ENCODE measurements around the gene ZNF281.

The ZNF281 gene

DNA sequence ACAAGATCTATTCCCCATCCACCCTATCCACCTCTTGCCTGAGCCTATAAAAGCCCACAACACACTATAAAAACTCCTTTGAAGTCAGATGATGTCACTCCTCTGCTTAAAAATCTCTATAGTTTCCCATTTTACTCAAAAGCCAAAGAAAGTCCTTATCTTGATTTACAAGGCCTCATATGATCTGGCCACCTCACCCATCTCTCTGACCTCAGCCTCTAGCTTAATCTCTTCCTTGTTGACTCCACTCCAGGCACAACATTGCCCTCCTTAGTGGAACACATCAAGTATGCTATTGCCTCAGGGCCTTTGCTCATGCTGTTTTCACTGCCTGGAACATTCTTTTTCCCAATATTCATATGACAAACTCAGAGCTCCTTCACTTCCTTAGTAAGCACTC lies 33.3 kb downstream of the ZNF281 start:
- no peak overlapping the region for H3K27ac ChIP-seq
- no peak for DNase-seq (ENCODE audit: low read depth, low spot score)
- no peak for TF ChIP-seq EZH2 (IDR thresholded peaks at IDR 0.05)
- TF ChIP-seq FOXP2 (optimal IDR thresholded peaks at IDR 0.05; ENCODE audit: control extremely low read depth, extremely low read length, insufficient read depth): no peak
- no peak for TF ChIP-seq POLR2AphosphoS5 (IDR thresholded peaks at IDR 0.05; ENCODE audit: borderline replicate concordance, low read depth, low read length)
- no peak overlapping the region for H3K9ac ChIP-seq (ENCODE audit: insufficient read length)
- no peaks in the 10 kb centered on the region for H3K36me3 ChIP-seq (ENCODE audit: insufficient read depth, low read length)
- no peaks in the 10 kb centered on the region for H3K9me3 ChIP-seq (ENCODE audit: low read depth, low read length)
- H3K4me3 ChIP-seq: no peak overlapping the region

DNA sequence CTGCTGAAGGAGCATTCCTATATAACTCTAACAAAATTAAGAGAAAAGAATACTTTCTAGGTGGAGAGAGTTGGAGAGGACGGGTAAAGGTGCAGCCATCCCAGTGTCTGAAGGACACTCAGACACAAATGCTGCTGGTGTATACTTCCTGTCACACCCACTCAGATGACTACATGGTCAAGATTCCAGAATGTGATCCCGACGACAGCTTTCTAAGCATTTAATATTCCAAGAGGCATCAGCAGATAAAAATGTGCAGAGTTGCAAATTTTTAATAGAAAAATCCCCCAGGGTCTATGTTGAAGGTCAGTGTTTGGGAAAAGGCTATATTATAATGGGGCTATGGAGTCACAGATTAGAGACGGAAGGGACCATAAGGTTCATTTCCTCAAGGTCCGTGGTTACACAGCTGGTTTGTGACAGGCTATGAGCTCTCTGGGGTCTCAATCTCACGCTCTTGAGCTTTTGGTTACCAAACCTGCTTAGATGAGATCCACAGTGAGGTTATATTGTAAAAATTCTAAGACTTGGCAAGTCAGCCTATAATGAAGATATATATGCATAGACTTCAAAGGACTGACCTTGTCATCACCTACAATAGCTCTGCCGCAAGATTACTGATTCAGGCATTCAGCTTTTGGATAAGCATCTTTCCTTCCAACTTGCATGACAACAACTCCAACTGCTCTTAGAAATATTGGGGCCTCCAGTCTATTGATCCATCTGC lies 35.1 kb downstream of the ZNF281 start:
- no peak for TF ChIP-seq EZH2 (IDR thresholded peaks at IDR 0.05)
- no peak for TF ChIP-seq FOXP2 (optimal IDR thresholded peaks at IDR 0.05; ENCODE audit: control extremely low read depth, extremely low read length, insufficient read depth)
- no peak overlapping the region for H3K9ac ChIP-seq (ENCODE audit: insufficient read length)

DNA sequence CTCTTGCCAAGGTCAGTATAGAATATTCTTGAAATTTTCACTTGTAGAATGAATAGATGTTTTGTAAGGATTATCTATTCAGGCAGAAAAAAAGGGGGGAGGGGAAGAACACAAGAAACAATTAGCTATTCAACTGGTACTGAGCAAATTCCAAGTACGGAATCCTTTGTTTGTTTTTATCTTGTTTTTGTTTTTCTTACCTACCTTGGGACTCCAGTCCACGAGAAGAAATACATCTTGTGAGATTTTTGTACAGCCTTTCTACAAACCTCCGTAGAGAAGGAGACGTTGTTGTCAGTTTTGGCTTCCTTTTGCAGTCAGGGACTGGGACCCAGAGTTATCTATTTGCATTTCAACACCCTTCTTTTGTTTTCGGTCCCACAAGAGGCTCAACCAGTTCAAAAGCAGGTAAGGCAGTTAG lies 36.0 kb downstream of the ZNF281 start:
- H3K27ac ChIP-seq: no peak overlapping the region
- H3K9me3 ChIP-seq (ENCODE audit: low read depth, low read length): no peaks in the 10 kb centered on the region
- no peak for DNase-seq (ENCODE audit: low read depth, low spot score)
- no peak for TF ChIP-seq FOXP2 (optimal IDR thresholded peaks at IDR 0.05; ENCODE audit: control extremely low read depth, extremely low read length, insufficient read depth)
- no peak for TF ChIP-seq EZH2 (IDR thresholded peaks at IDR 0.05)
- TF ChIP-seq POLR2AphosphoS5 (IDR thresholded peaks at IDR 0.05; ENCODE audit: borderline replicate concordance, low read depth, low read length): no peak
- H3K4me3 ChIP-seq: no peak overlapping the region
- no peak overlapping the region for H3K9ac ChIP-seq (ENCODE audit: insufficient read length)
- no peaks in the 10 kb centered on the region for H3K36me3 ChIP-seq (ENCODE audit: insufficient read depth, low read length)

More for the DNA sequence above, 35.1 kb downstream of the ZNF281 start:
- no peak for DNase-seq (ENCODE audit: low read depth, low spot score)
- no peak overlapping the region for H3K4me3 ChIP-seq
- H3K9me3 ChIP-seq (ENCODE audit: low read depth, low read length): no peaks in the 10 kb centered on the region
- H3K36me3 ChIP-seq (ENCODE audit: insufficient read depth, low read length): no peaks in the 10 kb centered on the region
- H3K27ac ChIP-seq: no peak overlapping the region

DNA sequence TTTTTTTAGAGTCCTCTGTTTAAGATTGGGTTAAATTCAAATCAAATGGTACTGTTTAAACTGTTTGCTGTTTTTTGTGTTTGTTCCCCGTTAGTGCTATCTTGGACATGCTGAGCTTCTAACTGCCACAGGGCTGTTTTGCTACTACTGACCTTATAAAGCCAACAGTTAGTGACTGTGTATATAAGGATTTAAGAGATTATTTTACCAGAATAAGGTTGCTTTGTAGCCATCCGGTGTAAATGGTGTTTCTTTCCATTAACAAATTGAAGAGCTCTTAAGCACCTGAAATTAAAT lies 37.0 kb downstream of the ZNF281 start:
- H3K4me3 ChIP-seq: no peak overlapping the region
- H3K27ac ChIP-seq: no peak overlapping the region
- no peaks in the 10 kb centered on the region for H3K36me3 ChIP-seq (ENCODE audit: insufficient read depth, low read length)
- H3K9me3 ChIP-seq (ENCODE audit: low read depth, low read length): no peaks in the 10 kb centered on the region
- TF ChIP-seq POLR2AphosphoS5 (IDR thresholded peaks at IDR 0.05; ENCODE audit: borderline replicate concordance, low read depth, low read length) (no peak), EZH2 (IDR thresholded peaks at IDR 0.05) (no peak), FOXP2 (optimal IDR thresholded peaks at IDR 0.05; ENCODE audit: control extremely low read depth, extremely low read length, insufficient read depth) (no peak)
- H3K9ac ChIP-seq (ENCODE audit: insufficient read length): no peak overlapping the region
- no peak for DNase-seq (ENCODE audit: low read depth, low spot score)

DNA sequence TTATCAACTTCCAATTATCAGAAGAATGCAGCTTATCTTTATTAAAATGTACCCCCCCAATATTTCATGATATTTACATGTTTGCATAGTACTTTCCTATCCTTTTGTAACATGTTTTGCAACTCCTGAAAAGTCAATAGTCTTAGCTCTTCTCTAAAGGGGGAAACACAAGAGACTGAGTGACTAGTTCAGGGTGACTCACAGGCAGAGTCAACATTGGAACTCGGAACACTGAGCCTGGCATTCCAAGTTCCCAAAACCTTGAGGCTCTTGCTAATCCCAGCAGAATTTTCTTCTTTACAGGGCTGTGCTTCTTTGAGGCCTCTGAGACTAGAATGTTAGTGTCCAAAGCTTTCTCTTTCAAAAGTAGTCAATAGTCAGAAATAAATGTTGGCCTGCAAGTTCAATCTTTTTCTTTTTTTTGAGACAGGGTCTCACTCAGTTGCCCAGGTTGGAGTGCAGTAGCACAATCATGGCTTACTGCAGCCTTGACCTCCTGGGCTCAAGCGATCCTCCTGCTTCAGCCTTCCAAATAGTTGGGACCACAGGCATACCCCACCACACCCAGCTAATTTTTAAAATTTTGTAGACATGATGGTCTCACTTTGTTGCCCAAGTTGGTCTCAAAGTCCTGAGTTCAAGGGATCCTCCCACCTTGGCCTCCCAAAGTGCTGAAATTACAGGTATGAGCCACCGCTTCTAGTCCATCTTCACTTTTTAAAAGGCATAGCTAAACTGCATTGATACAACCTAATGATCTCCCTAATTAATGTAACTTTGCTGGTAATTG lies 37.5 kb downstream of the ZNF281 start:
- DNase-seq (ENCODE audit: low read depth, low spot score): no peak
- Histone ChIP-seq H3K27ac (no peak overlapping the region), H3K9ac (ENCODE audit: insufficient read length) (no peak overlapping the region), H3K4me3 (no peak overlapping the region), H3K36me3 (ENCODE audit: insufficient read depth, low read length) (no peaks in the 10 kb centered on the region), H3K9me3 (ENCODE audit: low read depth, low read length) (no peaks in the 10 kb centered on the region)
- TF ChIP-seq EZH2 (IDR thresholded peaks at IDR 0.05) (no peak), FOXP2 (optimal IDR thresholded peaks at IDR 0.05; ENCODE audit: control extremely low read depth, extremely low read length, insufficient read depth) (no peak), POLR2AphosphoS5 (IDR thresholded peaks at IDR 0.05; ENCODE audit: borderline replicate concordance, low read depth, low read length) (no peak)

DNA sequence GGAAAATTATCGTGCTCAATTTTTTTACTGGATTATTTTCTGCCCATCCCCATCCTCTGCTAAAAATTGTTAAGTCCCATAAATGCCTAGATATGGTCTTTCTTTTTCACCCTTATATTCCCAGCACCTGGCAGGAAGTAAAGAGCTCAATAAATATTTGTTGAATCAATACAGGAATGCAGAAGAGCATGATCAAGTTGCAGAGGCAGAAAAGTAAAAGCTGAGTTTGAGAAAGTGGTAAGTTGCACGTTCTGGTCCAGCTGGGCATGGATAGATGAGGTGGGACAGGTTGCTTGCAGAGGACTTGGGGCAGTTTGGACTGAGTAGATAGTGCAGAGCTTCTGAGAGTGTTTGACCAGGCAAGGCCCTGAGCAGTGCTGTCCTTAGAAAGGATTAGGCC lies 40.1 kb downstream of the ZNF281 start:
- Histone ChIP-seq H3K9ac (ENCODE audit: insufficient read length) (no peak overlapping the region), H3K36me3 (ENCODE audit: insufficient read depth, low read length) (no peaks in the 10 kb centered on the region), H3K9me3 (ENCODE audit: low read depth, low read length) (no peaks in the 10 kb centered on the region), H3K27ac (no peak overlapping the region), H3K4me3 (no peak overlapping the region)
- DNase-seq (ENCODE audit: low read depth, low spot score): no peak
- TF ChIP-seq FOXP2 (optimal IDR thresholded peaks at IDR 0.05; ENCODE audit: control extremely low read depth, extremely low read length, insufficient read depth): no peak
- TF ChIP-seq POLR2AphosphoS5 (IDR thresholded peaks at IDR 0.05; ENCODE audit: borderline replicate concordance, low read depth, low read length): no peak
- TF ChIP-seq EZH2 (IDR thresholded peaks at IDR 0.05): no peak

DNA sequence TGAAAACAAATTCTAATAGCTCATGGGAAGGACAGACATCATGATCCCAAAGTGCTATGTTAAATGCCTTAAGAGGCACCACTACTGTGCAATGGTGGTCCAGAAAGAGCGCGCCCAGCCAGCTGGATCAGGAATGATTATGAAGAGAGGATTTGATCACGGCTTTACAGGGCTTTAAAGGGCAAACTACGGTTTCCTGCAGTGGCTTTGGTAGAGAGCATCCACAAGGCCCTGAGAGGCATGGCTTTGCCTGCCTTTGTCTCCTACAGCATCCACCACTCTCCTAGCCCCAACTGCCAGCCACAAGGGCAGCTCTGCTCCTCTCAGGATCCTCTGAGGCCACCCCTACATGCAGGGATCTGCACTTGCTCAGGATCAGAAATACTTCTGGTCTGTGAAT lies 40.7 kb downstream of the ZNF281 start:
- Histone ChIP-seq H3K9me3 (ENCODE audit: low read depth, low read length) (no peaks in the 10 kb centered on the region), H3K27ac (no peak overlapping the region), H3K4me3 (no peak overlapping the region), H3K36me3 (ENCODE audit: insufficient read depth, low read length) (no peaks in the 10 kb centered on the region), H3K9ac (ENCODE audit: insufficient read length) (no peak overlapping the region)
- TF ChIP-seq EZH2 (IDR thresholded peaks at IDR 0.05): no peak
- TF ChIP-seq POLR2AphosphoS5 (IDR thresholded peaks at IDR 0.05; ENCODE audit: borderline replicate concordance, low read depth, low read length): no peak
- no peak for TF ChIP-seq FOXP2 (optimal IDR thresholded peaks at IDR 0.05; ENCODE audit: control extremely low read depth, extremely low read length, insufficient read depth)
- no peak for DNase-seq (ENCODE audit: low read depth, low spot score)

DNA sequence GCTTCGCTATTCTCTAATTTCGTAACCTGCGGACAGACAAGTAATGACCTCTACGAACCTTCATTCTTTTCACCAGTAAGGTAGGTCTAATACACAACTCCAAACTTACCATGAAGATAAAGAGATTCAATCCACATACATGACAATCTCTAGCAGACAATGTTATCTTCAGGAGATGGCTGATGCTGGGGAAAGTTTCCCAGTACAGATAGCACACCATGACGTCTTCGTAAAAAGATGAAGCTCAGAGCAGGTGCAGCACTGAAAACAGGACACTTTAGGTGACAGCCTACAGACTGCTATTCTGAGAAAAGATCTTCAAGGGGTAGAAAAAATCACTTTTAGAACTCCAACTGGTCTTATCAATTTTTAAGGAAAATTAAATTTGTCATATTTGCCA lies 41.3 kb downstream of the ZNF281 start:
- H3K9me3 ChIP-seq (ENCODE audit: low read depth, low read length): no peaks in the 10 kb centered on the region
- TF ChIP-seq EZH2 (IDR thresholded peaks at IDR 0.05): no peak
- no peak for TF ChIP-seq FOXP2 (optimal IDR thresholded peaks at IDR 0.05; ENCODE audit: control extremely low read depth, extremely low read length, insufficient read depth)
- TF ChIP-seq POLR2AphosphoS5 (IDR thresholded peaks at IDR 0.05; ENCODE audit: borderline replicate concordance, low read depth, low read length): no peak
- H3K4me3 ChIP-seq: no peak overlapping the region
- H3K36me3 ChIP-seq (ENCODE audit: insufficient read depth, low read length): no peaks in the 10 kb centered on the region
- no peak for DNase-seq (ENCODE audit: low read depth, low spot score)
- no peak overlapping the region for H3K9ac ChIP-seq (ENCODE audit: insufficient read length)
- no peak overlapping the region for H3K27ac ChIP-seq
